K562 (cell line): Measurements from ENCODE around the gene BCL10. TPM values are rescaled to one million over a fixed set of nuclear protein-coding genes. Genes with fewer than 3 reads are reported as not detected.

Experiments used
- ATAC-seq: fragments of 200-7000 bp; cut with Tn5 transposase; 3 replicates; pipeline ENCODE4 v1.9.1; 2020; ENCODE audit warnings: moderate library complexity
- BruUV-seq: library from RNA; stranded (reverse); fragments of 400-500 nt; replicated peaks from 2 replicates; lab custom pipeline; 2021; lab: Mats Ljungman, UMichigan
- CTCF ChIA-PET: fragments of 300-600 bp; formaldehyde crosslinking; extraction: SDS; loops from one replicate; lab custom pipeline; 2021; ENCODE audit warnings: low intra/inter-chr PET ratio; lab: Yijun Ruan, JAX
- POLR2A ChIA-PET: fragments of 300-600, 350-650 bp; sonication (Branson Sonifier 250); formaldehyde crosslinking; extraction: SDS; loops from one replicate; lab custom pipeline; 2021; ENCODE audit warnings: antibody characterized with exemption, inconsistent platforms; lab: Yijun Ruan, JAX
- DNase-seq, 4 experiments: peaks; one replicate each; pipeline versions ENCODE4 v3.0.0 to v3.0.0-alpha.2; 2011 to 2018; ENCODE audit warnings: low spot score in 3 of 4, mixed read lengths in 3 of 4; ENCODE audit errors: extremely low read depth in 1 of 4
- FAIRE-seq: peaks from 2 replicates; lab custom pipeline; 2011; peaks lifted over from hg19 to GRCh38; lab: Jason Lieb, UNC
- H2AFZ ChIP-seq: 2 replicates; pipeline ENCODE4 v1.6.0; 2011; ENCODE audit warnings: low read depth, low read length, control low read depth, inconsistent platforms
- H3K27ac ChIP-seq: fragments of 200-600 bp; 3 replicates; pipeline ENCODE4 v1.8.0; 2011; ENCODE audit warnings: low read depth, mild to moderate bottlenecking, control low read depth, inconsistent platforms, low read length, moderate library complexity, mixed read lengths; ENCODE audit errors: extremely low read depth
- H3K27me3 ChIP-seq, 2 experiments: fragments of 300-600 bp in 1 of 2; 2 replicates in 1 of 2; 3 replicates in 1 of 2; pipeline versions ENCODE4 v1.6.0 to v1.8.0; 2011; ENCODE audit warnings: inconsistent platforms in 2 of 2, low read length in 2 of 2, mild to moderate bottlenecking in 1 of 2, mixed read lengths in 1 of 2, moderate library complexity in 1 of 2; ENCODE audit not compliant: control insufficient read depth in 2 of 2, insufficient read depth in 2 of 2
- H3K36me3 ChIP-seq: fragments of 300-600 bp; 3 replicates; pipeline ENCODE4 v1.8.0; 2011; ENCODE audit warnings: mild to moderate bottlenecking, low read length, inconsistent platforms; ENCODE audit not compliant: control insufficient read depth, insufficient read depth
- H3K4me1 ChIP-seq, 2 experiments: fragments of 200-600 bp in 1 of 2; replicated peaks in 1 of 2; 2 replicates in 1 of 2; 3 replicates in 1 of 2; pipeline versions ENCODE4 v1.5.1 to v1.8.0; 2011; ENCODE audit warnings: inconsistent platforms in 2 of 2, low read length in 2 of 2, mild to moderate bottlenecking in 1 of 2, mixed read lengths in 1 of 2, moderate library complexity in 1 of 2; ENCODE audit not compliant: control insufficient read depth in 2 of 2, insufficient read depth in 2 of 2
- H3K4me2 ChIP-seq: 2 replicates; pipeline ENCODE4 v1.6.1; 2011; ENCODE audit warnings: low read length, control low read depth, inconsistent platforms, mixed read lengths; ENCODE audit not compliant: insufficient read depth
- H3K4me3 ChIP-seq: fragments of 200-600 bp; sonication (generic), shearing (Covaris generic); 2 replicates; pipeline ENCODE4 v1.5.1; 2016; ENCODE audit warnings: control low read depth, inconsistent platforms
- H3K79me2 ChIP-seq: fragments of 200-600 bp; 3 replicates; pipeline ENCODE4 v1.8.0; 2011; ENCODE audit warnings: low read length, inconsistent platforms; ENCODE audit not compliant: control insufficient read depth, insufficient read depth
- H3K9ac ChIP-seq, 2 experiments: 2 replicates each; pipeline versions ENCODE4 v1.6.0 to v1.6.1; 2011; ENCODE audit warnings: low read depth in 2 of 2, low read length in 2 of 2, control low read depth in 1 of 2, inconsistent platforms in 1 of 2, mild to moderate bottlenecking in 1 of 2, mixed read lengths in 1 of 2; ENCODE audit not compliant: insufficient read depth in 1 of 2
- H3K9me1 ChIP-seq: one replicate; pipeline ENCODE4 v1.6.0; 2011; ENCODE audit warnings: inconsistent platforms, mild to moderate bottlenecking, low read length, moderate library complexity; ENCODE audit not compliant: control insufficient read depth, insufficient read depth
- H3K9me3 ChIP-seq: replicated peaks from 2 replicates; pipeline ENCODE4 v1.5.1; 2011; ENCODE audit warnings: low read depth, low read length, inconsistent platforms; ENCODE audit not compliant: control insufficient read depth, insufficient read depth
- H4K20me1 ChIP-seq: replicated peaks from 2 replicates; pipeline ENCODE4 v1.6.1; 2011; ENCODE audit warnings: low read length, inconsistent platforms, mixed read lengths; ENCODE audit not compliant: control insufficient read depth, insufficient read depth
- CEBPG ChIP-seq, 3 experiments: fragments of 200-800 bp in 1 of 3; sonication (Bioruptor generic) in 1 of 3; sonication (generic) in 1 of 3; formaldehyde crosslinking in 1 of 3; IDR thresholded peaks in 2 of 3; conservative IDR thresholded peaks in 1 of 3; 2 replicates each; pipeline versions ENCODE4 v1.6.1 to v1.8.0; 2016 to 2022; ENCODE audit warnings: missing compliant biosample characterization in 2 of 3, missing genetic modification characterization in 2 of 3, mild to moderate bottlenecking in 1 of 3, missing genetic modification reagents in 1 of 3
- FOS ChIP-seq: IDR thresholded peaks from 3 replicates; pipeline ENCODE4 v1.6.1; 2011; ENCODE audit not compliant: insufficient read length; ENCODE audit errors: extremely low read depth
- FOXJ2 ChIP-seq: fragments of 200-800 bp; sonication (Bioruptor generic); IDR thresholded peaks from 2 replicates; pipeline ENCODE4 v1.6.1; 2016; ENCODE audit warnings: missing genetic modification characterization, missing compliant biosample characterization
- TRIM24 ChIP-seq, 2 experiments: fragments of 450-650 bp; IDR thresholded peaks; 2 replicates each; pipeline ENCODE4 v1.6.1; 2016
- WGBS: fragments of 100-300 bp; shearing (Covaris generic); methylation state at CpG from one replicate; pipeline ENCODE4 v1.1.6; 2016; ENCODE audit warnings: low coverage, mixed read lengths; ENCODE audit not compliant: insufficient coverage; ENCODE audit errors: missing lambda C conversion rate; 5-methylcytosine and 5-hydroxymethylcytosine counted together
- in situ Hi-C: fragments of 300-500 bp; cut with MboI; formaldehyde crosslinking; loops from 4 replicates; pipeline ENCODE4 v1.15.0; 2018; ENCODE audit warnings: inconsistent platforms, mixed read lengths
- intact Hi-C: fragments of 100-400 bp; cut with micrococcal nuclease; formaldehyde crosslinking; loops from 2 replicates; pipeline ENCODE4 v1.14.2; 2022
- polyA plus RNA-seq, 8 experiments: library from polyadenylated mRNA; depleted of rRNA in 4 of 8; stranded (reverse) in 5 of 8; unstranded in 3 of 8; fragments of >200 nt; fragmentation: Nextera tagmentation in 2 of 8; fragmentation: Illumina TruSeq in 1 of 8; extraction: Ambion mirVana in 2 of 8; extraction: Trizol in 1 of 8; gene quantifications; 2 replicates each; pipeline versions ENCODE4 v1.2.1 to v1.2.3, GENCODE V29; 2011 to 2014; ENCODE audit warnings: inconsistent platforms in 1 of 8, missing spikeins in 1 of 8
- total RNA-seq, 7 experiments: library from RNA; depleted of rRNA in 6 of 7; stranded (reverse); fragments of >200 nt in 6 of 7; fragmentation: Illumina TruSeq in 2 of 7; extraction: Trizol in 2 of 7; gene quantifications; 2 replicates each; pipeline versions ENCODE4 v1.2.1 to v1.2.3, GENCODE V29; 2011 to 2021; ENCODE audit warnings: low replicate concordance in 1 of 7

The BCL10 gene
- total and polyA plus RNA-seq, 9 of the 15 experiments (the other 6 are each of a cell fraction or from before 2014, with no cell fraction given) = 8.0 to 19.4 (median 12.3) TPM

DNA sequence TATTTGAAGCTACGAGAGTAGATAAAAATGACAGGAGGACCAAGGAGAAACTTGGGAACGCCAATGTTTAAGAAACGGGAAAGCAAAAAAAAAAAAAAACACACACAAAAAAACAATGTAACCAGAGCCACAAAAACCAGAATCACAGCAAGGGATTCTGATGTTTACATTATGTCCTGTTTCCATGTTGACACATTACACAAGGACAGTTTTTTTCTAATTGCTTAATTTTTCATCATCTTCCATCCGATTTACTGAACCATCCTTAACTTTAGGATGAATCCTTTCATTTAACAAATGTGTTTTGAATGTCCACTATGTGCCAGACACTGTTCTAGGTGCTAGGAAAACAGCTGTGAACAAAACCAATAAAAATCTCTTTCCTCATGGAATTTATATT, 1.4 kb upstream of the BCL10 start:
- FAIRE-seq = no peak
- intact Hi-C loops = no loop called here
- H3K79me2 ChIP-seq = peaks cover 34% of the 10 kb centered on the region
- H2AFZ ChIP-seq = peak overlapping the region; percentile 95
- peaks cover 15 to 16% of the 10 kb centered on the region in 2 experiments; a peak in 3 of 5 replicates for H3K4me1 ChIP-seq
- ChIA-PET CTCF (interaction anchor here (0.7 kb wide), 1 partner anchor 23 kb away, joined by 5 read pairs; no protein-coding TSS in a partner anchor), POLR2A (interaction anchor here (1.0 to 1.4 kb wide), 2 partner anchors 12 to 27 kb away, joined by 3 read pairs; no protein-coding TSS in a partner anchor)
- TF ChIP-seq FOXJ2 (tag) = 0 out of 2 replicates have a peak, but pooled peaks have one; percentile 38
- no peak for TF ChIP-seq CEBPG (CRISPR knock-in tag; IDR thresholded peaks at IDR 0.05)
- TF ChIP-seq CEBPG (tag; conservative IDR thresholded peaks at IDR 0.05 in 1 of 2, IDR thresholded peaks at IDR 0.05 in 1 of 2) = peak in 1 of 2 experiments; percentile 57; a peak in 1 of 4 replicates
- no peak for TF ChIP-seq FOS
- TF ChIP-seq TRIM24 (IDR thresholded peaks at IDR 0.05) = 0 out of 4 replicates have a peak, but pooled peaks of 1 of the 2 experiments have one; percentile 22
- H3K27ac ChIP-seq = no peak overlapping the region; the same call in 2 of the 3 replicates
- no peak overlapping the region for H3K4me3 ChIP-seq
- no peak for ATAC-seq
- no peaks in the 10 kb centered on the region for H4K20me1 ChIP-seq
- BruUV-seq = no TSS peak
- H3K27me3 ChIP-seq = peaks cover 0 to 3% of the 10 kb centered on the region in 2 experiments; a peak in 2 of 5 replicates
- H3K9me1 ChIP-seq = no peaks in the 10 kb centered on the region
- no peaks in the 10 kb centered on the region for H3K9me3 ChIP-seq
- DNase-seq = no peak
- no peak overlapping the region for H3K9ac ChIP-seq
- 95% methylated on average over 4 of the region's 4 CpGs for WGBS
- H3K36me3 ChIP-seq = peaks cover 18% of the 10 kb centered on the region
- in situ Hi-C loops = no loop called here
- H3K4me2 ChIP-seq = no peak overlapping the region
